22Rv1 (cell line): ENCODE data around the gene TMEM236.

ENCODE experiments used
- ZFX ChIP-seq: fragments of 450-650 bp; IDR thresholded peaks from 2 replicates; pipeline ENCODE4 v1.6.1; 2017; ENCODE audit warnings: antibody characterized with exemption, borderline replicate concordance
- TF ChIP-seq, protein P1 (sequence below): fragments of 450-650 bp; IDR thresholded peaks from 2 replicates; pipeline ENCODE4 v1.5.1; 2017; ENCODE audit warnings: mild to moderate bottlenecking

- TF ChIP-seq, protein P1, sequence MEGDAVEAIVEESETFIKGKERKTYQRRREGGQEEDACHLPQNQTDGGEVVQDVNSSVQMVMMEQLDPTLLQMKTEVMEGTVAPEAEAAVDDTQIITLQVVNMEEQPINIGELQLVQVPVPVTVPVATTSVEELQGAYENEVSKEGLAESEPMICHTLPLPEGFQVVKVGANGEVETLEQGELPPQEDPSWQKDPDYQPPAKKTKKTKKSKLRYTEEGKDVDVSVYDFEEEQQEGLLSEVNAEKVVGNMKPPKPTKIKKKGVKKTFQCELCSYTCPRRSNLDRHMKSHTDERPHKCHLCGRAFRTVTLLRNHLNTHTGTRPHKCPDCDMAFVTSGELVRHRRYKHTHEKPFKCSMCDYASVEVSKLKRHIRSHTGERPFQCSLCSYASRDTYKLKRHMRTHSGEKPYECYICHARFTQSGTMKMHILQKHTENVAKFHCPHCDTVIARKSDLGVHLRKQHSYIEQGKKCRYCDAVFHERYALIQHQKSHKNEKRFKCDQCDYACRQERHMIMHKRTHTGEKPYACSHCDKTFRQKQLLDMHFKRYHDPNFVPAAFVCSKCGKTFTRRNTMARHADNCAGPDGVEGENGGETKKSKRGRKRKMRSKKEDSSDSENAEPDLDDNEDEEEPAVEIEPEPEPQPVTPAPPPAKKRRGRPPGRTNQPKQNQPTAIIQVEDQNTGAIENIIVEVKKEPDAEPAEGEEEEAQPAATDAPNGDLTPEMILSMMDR, result no peak
- TF ChIP-seq ZFX, result no peak
Observed at GRCh38 chr10:17793823-17794644, 42.0 kb downstream of the TMEM236 start.
